ENCODE results near the gene ATM.

- no peak for TF ChIP-seq POLR2A (IDR thresholded peaks at IDR 0.05; ENCODE audit: low read depth, low read length)
- no peak for TF ChIP-seq TAF1 (IDR thresholded peaks at IDR 0.05; ENCODE audit: low read depth, low read length)
- no peak for TF ChIP-seq POLR2AphosphoS5 (IDR thresholded peaks at IDR 0.05; ENCODE audit: low read depth, low read length)
Observed at GRCh38 chr11:108405706-108406105, 182.8 kb downstream of the ATM start.
